HEK293 (cell line): ENCODE measurements around the gene GADD45GIP1.

Experiments
- ELK4 ChIP-seq: IDR thresholded peaks from 2 replicates; pipeline ENCODE4 v1.6.1; 2011; ENCODE audit warnings: mild to moderate bottlenecking, low read depth, low read length, borderline replicate concordance
- ZBTB48 ChIP-seq: fragments of 450-650 bp; formaldehyde crosslinking; IDR thresholded peaks from 2 replicates; pipeline ENCODE4 v1.5.1; 2016; ENCODE audit warnings: missing biosample characterization, missing genetic modification characterization
- ZFP69B ChIP-seq: fragments of 450-650 bp; formaldehyde crosslinking; IDR thresholded peaks from 2 replicates; pipeline ENCODE4 v1.5.1; 2016; ENCODE audit warnings: missing biosample characterization, missing genetic modification characterization
- ZNF155 ChIP-seq: fragments of 450-650 bp; formaldehyde crosslinking; IDR thresholded peaks from 2 replicates; pipeline ENCODE4 v1.5.1; 2016; ENCODE audit warnings: missing biosample characterization, missing genetic modification characterization
- ZNF184 ChIP-seq: fragments of 450-650 bp; IDR thresholded peaks from 2 replicates; pipeline ENCODE4 v1.5.1; 2018; ENCODE audit warnings: missing biosample characterization, mild to moderate bottlenecking, missing genetic modification characterization
- ZNF530 ChIP-seq: fragments of 450-650 bp; formaldehyde crosslinking; IDR thresholded peaks from 2 replicates; pipeline ENCODE4 v1.5.1; 2016; ENCODE audit warnings: low read depth, missing biosample characterization, missing genetic modification characterization
- ZNF585B ChIP-seq: fragments of 450-650 bp; formaldehyde crosslinking; IDR thresholded peaks from 2 replicates; pipeline ENCODE4 v1.5.1; 2016; ENCODE audit warnings: missing biosample characterization, missing genetic modification characterization
- ZNF621 ChIP-seq: fragments of 450-650 bp; formaldehyde crosslinking; IDR thresholded peaks from 2 replicates; pipeline ENCODE4 v1.5.1; 2017; ENCODE audit warnings: missing biosample characterization, missing genetic modification characterization
- ZNF629 ChIP-seq: fragments of 450-650 bp; formaldehyde crosslinking; IDR thresholded peaks from 2 replicates; pipeline ENCODE4 v1.5.1; 2017; ENCODE audit warnings: missing biosample characterization, missing genetic modification characterization
- ZNF777 ChIP-seq: fragments of 450-650 bp; formaldehyde crosslinking; IDR thresholded peaks from 2 replicates; pipeline ENCODE4 v1.5.1; 2017; ENCODE audit warnings: missing biosample characterization, missing genetic modification characterization, borderline replicate concordance
- TF ChIP-seq, protein P1 (sequence below): fragments of 450-650 bp; formaldehyde crosslinking; IDR thresholded peaks from 2 replicates; pipeline ENCODE4 v1.5.1; 2016; ENCODE audit warnings: missing biosample characterization, missing genetic modification characterization

DNA sequence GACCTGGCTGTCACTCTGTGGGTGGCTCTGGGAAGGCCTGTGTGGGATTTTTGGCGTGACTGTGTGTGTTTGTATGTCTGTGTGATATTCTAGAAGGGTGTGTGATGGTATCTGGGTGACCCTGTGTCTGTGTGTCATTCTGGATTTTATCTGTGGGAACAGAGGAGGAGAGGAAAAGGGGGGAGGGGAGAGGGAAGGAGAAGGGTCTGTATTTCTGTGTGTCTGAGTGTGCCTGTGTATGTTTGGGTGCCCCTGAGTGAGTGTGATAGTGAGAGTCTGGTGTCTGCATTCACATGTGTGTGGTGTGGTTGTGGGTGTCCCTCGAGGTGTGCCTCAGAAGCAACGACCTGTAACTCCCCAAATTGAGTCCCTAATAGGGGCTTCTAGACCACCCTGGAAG lies 30.2 kb upstream of the GADD45GIP1 start:
- TF ChIP-seq, protein P1, sequence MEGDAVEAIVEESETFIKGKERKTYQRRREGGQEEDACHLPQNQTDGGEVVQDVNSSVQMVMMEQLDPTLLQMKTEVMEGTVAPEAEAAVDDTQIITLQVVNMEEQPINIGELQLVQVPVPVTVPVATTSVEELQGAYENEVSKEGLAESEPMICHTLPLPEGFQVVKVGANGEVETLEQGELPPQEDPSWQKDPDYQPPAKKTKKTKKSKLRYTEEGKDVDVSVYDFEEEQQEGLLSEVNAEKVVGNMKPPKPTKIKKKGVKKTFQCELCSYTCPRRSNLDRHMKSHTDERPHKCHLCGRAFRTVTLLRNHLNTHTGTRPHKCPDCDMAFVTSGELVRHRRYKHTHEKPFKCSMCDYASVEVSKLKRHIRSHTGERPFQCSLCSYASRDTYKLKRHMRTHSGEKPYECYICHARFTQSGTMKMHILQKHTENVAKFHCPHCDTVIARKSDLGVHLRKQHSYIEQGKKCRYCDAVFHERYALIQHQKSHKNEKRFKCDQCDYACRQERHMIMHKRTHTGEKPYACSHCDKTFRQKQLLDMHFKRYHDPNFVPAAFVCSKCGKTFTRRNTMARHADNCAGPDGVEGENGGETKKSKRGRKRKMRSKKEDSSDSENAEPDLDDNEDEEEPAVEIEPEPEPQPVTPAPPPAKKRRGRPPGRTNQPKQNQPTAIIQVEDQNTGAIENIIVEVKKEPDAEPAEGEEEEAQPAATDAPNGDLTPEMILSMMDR (tag by site-specific recombination): no peak
- TF ChIP-seq ZFP69B (tag by site-specific recombination) (no peak), ZNF585B (tag by site-specific recombination) (no peak), ZNF621 (no peak), ELK4 (no peak), ZNF530 (tag by site-specific recombination) (no peak), ZNF629 (tag by site-specific recombination) (no peak), ZNF777 (no peak), ZNF184 (tag by site-specific recombination) (no peak), ZNF155 (tag by site-specific recombination) (no peak), ZBTB48 (tag by site-specific recombination) (no peak)
